ENCODE measurements around the gene SMIM1. TPM values are rescaled to one million over a fixed set of nuclear protein-coding genes. Genes with fewer than 3 reads are reported as not detected.

SMIM1 gene
- total RNA-seq, 1 donor from 2014 or later = 0.72 TPM

DNA sequence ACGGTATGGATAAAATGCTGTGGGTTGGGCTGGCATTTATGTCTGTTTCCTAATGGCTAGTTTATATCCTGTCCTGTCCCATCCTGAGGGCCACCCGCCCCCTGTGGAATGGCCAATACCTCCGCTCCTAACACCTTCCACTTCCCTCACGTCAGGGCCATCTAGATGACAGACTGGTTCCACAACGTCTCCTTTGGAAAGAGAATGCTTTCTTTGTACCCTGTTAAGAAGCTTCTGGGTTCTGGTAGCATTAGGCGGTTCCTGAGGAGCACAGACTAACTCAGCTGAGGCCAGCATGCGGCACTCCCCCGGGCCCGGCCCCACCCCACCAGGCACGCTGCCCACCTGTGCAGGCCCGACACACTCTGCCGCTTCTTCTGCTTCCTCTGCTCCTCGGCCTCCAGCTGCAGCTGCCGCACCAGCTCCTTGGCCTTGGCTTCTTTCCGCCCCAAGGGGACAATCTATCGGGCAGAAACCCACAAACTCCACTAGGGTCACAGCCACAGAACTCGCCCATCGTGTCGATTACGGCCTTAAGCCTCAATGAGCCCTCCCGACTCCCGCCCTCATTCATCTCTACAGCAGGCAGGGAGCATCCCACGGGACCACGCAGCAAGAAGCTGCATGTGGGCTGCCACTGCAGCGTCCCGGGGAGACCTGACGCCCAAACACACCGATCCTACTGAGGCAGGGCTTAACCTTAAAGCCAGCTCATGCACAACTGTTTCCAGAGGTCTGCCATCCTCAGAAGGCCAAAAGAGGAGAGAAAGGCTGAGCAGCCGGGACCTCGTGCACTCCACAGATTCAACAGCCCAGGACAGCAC lies 11.3 kb downstream of the SMIM1 start:
- Mint-ChIP-seq H3K4me3 (ENCODE audit: unreplicated experiment) (no peak overlapping the region), H3K36me3 (ENCODE audit: low read depth) (peaks cover 48% of the 10 kb centered on the region), H3K9me3 (ENCODE audit: low read depth) (no peaks in the 10 kb centered on the region), H3K27me3 (ENCODE audit: low read depth) (no peaks in the 10 kb centered on the region), H3K4me1 (ENCODE audit: low read depth) (no peaks in the 10 kb centered on the region), H3K27ac (ENCODE audit: unreplicated experiment) (no peak overlapping the region)
- DNase-seq (ENCODE audit: low spot score) = no peak
- TF ChIP-seq, protein P1, sequence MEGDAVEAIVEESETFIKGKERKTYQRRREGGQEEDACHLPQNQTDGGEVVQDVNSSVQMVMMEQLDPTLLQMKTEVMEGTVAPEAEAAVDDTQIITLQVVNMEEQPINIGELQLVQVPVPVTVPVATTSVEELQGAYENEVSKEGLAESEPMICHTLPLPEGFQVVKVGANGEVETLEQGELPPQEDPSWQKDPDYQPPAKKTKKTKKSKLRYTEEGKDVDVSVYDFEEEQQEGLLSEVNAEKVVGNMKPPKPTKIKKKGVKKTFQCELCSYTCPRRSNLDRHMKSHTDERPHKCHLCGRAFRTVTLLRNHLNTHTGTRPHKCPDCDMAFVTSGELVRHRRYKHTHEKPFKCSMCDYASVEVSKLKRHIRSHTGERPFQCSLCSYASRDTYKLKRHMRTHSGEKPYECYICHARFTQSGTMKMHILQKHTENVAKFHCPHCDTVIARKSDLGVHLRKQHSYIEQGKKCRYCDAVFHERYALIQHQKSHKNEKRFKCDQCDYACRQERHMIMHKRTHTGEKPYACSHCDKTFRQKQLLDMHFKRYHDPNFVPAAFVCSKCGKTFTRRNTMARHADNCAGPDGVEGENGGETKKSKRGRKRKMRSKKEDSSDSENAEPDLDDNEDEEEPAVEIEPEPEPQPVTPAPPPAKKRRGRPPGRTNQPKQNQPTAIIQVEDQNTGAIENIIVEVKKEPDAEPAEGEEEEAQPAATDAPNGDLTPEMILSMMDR (IDR thresholded peaks at IDR 0.05) = no peak

DNA sequence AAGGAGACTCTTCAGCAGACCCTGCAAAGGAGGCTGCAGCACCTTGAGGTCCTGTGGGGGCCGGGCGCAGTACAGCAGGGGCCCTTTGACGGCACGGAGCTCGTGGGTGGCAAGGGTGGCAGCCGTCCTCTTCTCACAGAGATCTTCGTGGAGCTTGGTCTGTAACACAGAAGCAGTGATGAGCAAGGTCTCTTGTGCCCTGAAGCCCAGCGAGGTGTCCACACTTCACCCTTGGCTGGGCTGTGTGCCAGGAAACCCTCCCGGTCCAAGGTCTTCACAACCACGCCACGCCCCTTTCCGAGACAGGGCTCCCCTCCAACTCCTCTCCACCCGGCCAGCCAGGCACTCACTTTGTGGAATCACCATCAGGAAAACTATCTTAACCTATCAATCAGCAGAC lies 12.5 kb downstream of the SMIM1 start:
- TF ChIP-seq, protein P1 (IDR thresholded peaks at IDR 0.05) = no peak
- no peaks in the 10 kb centered on the region for H3K4me1 Mint-ChIP-seq (ENCODE audit: low read depth)
- H3K27ac Mint-ChIP-seq (ENCODE audit: unreplicated experiment) = peak overlapping the region; percentile 23
- no peaks in the 10 kb centered on the region for H3K27me3 Mint-ChIP-seq (ENCODE audit: low read depth)
- H3K9me3 Mint-ChIP-seq (ENCODE audit: low read depth) = no peaks in the 10 kb centered on the region
- no peak overlapping the region for H3K4me3 Mint-ChIP-seq (ENCODE audit: unreplicated experiment)
- peaks cover 42% of the 10 kb centered on the region for H3K36me3 Mint-ChIP-seq (ENCODE audit: low read depth)
- DNase-seq (ENCODE audit: low spot score) = no peak

DNA sequence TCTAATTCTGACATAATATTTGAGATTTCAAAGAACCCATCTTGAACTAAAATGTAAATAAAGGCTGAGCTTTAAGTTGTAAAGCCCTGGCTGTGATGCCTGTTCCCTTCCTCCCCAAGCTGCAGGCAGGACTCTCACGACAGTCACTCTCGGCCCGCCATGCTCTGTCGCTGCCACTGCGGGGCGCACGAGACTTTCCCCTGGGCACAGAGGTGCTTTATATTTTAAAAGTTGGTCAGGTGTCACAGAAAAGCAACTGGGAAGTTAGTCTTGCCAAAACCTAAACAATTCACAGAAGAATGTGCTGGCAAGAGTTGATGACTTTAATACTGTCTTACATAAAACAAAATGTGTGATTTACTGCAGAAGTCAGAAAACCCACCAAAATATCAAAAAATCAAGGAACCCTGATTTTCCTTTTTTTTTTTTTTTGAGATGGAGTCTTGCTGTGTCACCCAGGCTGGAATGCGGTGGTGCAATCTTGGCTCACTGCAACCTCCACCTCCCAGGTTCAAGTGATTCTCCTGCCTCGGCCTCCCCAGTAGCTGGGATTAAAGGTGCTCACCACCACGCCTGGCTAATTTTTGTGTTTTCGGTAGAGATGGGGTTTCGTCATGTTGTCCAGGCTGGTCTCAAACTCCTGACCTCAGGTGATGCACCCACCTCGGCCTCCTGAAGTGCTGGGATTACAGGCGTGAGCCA lies 13.1 kb downstream of the SMIM1 start:
- H3K27me3 Mint-ChIP-seq (ENCODE audit: low read depth) = no peaks in the 10 kb centered on the region
- TF ChIP-seq, protein P1 (IDR thresholded peaks at IDR 0.05) = peak; percentile 55
- peaks cover 37% of the 10 kb centered on the region for H3K36me3 Mint-ChIP-seq (ENCODE audit: low read depth)
- no peak overlapping the region for H3K4me3 Mint-ChIP-seq (ENCODE audit: unreplicated experiment)
- H3K9me3 Mint-ChIP-seq (ENCODE audit: low read depth) = no peaks in the 10 kb centered on the region
- H3K4me1 Mint-ChIP-seq (ENCODE audit: low read depth) = no peaks in the 10 kb centered on the region
- DNase-seq (ENCODE audit: low spot score) = no peak
- peak overlapping the region; percentile 23 for H3K27ac Mint-ChIP-seq (ENCODE audit: unreplicated experiment)

DNA sequence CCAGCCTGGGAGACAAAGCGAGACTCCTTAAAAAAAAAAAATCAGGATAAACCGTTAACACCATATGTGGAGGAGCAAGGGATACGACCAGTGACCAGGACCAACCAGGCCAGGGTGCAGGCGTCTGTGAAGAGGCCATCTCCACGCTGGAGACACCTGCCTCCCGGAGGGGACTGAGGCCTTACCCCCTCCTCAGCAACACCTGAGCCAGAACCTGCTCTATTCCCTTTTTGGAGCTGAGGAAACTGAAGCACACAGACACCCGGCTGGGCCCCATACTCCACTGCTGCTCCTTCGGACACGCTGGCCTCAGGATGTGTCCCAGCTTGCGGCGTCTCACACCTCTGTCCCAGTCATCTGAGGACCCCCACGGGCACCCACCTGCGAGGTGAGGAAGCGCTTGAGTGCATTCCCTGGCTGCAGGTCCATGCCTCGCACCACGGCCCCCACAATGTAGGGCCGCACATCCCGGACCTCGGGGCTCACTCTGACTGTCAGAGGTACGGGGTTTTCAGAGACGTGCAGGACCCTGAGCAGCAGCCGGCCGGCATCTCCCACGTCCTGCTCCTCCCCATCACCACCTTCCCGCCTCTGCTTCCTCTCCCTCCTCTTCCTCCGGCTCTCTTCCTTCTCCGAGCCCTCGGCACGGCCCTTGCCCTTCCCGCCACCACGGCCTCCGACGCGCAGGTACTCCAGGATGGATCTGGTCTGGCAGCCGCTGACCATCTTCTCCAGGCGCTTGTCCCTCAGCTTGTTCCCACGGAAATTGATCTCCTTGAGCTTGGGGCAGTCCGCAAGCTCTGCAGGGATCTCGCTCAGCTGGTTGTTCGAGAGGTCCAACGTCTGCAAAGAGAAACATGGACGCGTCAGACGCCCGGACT lies 14.2 kb downstream of the SMIM1 start:
- Mint-ChIP-seq H3K4me3 (ENCODE audit: unreplicated experiment) (no peak overlapping the region), H3K9me3 (ENCODE audit: low read depth) (no peaks in the 10 kb centered on the region), H3K27me3 (ENCODE audit: low read depth) (no peaks in the 10 kb centered on the region), H3K36me3 (ENCODE audit: low read depth) (peaks cover 28% of the 10 kb centered on the region), H3K4me1 (ENCODE audit: low read depth) (no peaks in the 10 kb centered on the region), H3K27ac (ENCODE audit: unreplicated experiment) (no peak overlapping the region)
- TF ChIP-seq, protein P1 (IDR thresholded peaks at IDR 0.05) = no peak
- no peak for DNase-seq (ENCODE audit: low spot score)

DNA sequence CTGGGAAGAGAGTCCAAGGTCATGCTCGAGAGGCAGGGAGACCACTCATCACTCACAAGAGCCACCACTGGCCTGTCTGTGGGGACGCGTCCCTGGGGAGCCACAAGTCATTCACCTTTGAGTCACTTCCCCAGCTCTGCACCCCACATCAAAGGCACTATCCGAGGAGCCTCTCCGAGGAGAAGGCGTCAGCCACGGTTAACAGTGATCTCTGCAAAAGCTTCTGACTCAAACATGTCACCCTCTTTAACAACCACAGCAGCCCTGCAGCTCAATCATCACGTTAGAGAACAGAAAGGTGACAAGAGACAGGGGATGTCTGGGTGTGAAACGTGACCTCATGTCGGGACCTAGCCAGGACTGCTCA lies 14.8 kb downstream of the SMIM1 start:
- no peak overlapping the region for H3K4me3 Mint-ChIP-seq (ENCODE audit: unreplicated experiment)
- peaks cover 24% of the 10 kb centered on the region for H3K36me3 Mint-ChIP-seq (ENCODE audit: low read depth)
- H3K9me3 Mint-ChIP-seq (ENCODE audit: low read depth) = no peaks in the 10 kb centered on the region
- H3K27ac Mint-ChIP-seq (ENCODE audit: unreplicated experiment) = no peak overlapping the region
- no peak for DNase-seq (ENCODE audit: low spot score)
- TF ChIP-seq, protein P1 (IDR thresholded peaks at IDR 0.05) = no peak
- peaks cover 4% of the 10 kb centered on the region for H3K4me1 Mint-ChIP-seq (ENCODE audit: low read depth)
- no peaks in the 10 kb centered on the region for H3K27me3 Mint-ChIP-seq (ENCODE audit: low read depth)
